A549 (cell line): ENCODE results near the gene ITGB1. TPM values are rescaled to one million over a fixed set of nuclear protein-coding genes. Genes with fewer than 3 reads are reported as not detected.

ENCODE experiments used
- BHLHE40 ChIP-seq: IDR thresholded peaks from 2 replicates; pipeline ENCODE4 v1.6.1; 2012; ENCODE audit warnings: low read depth, low read length, inconsistent platforms
- CBX8 ChIP-seq: fragments of 200-600 bp; sonication (generic); IDR thresholded peaks from 2 replicates; pipeline ENCODE4 v1.6.1; 2016
- CEBPB ChIP-seq, 2 experiments: fragments of >200 bp in 1 of 2; sonication (Bioruptor Twin) in 1 of 2; formaldehyde crosslinking in 1 of 2; IDR thresholded peaks; 2 replicates each; pipeline ENCODE4 v1.6.1; 2012 to 2016
- CHD2 ChIP-seq: fragments of 150-350 bp; IDR thresholded peaks from 2 replicates; pipeline ENCODE4 v1.6.1; 2014; ENCODE audit warnings: low read length; ENCODE audit not compliant: partially characterized antibody
- E2F6 ChIP-seq: IDR thresholded peaks from 2 replicates; pipeline ENCODE4 v1.6.1; 2012; ENCODE audit warnings: low read depth, borderline replicate concordance
- EHF ChIP-seq: fragments of 250-450 bp; sonication (Bioruptor Pico); IDR thresholded peaks from 2 replicates; pipeline ENCODE4 v1.5.0; 2020; ENCODE audit warnings: mild to moderate bottlenecking
- FOSB ChIP-seq: fragments of 250-450 bp; sonication (Bioruptor Pico); IDR thresholded peaks from 2 replicates; pipeline ENCODE4 v1.5.0; 2020; ENCODE audit warnings: mild to moderate bottlenecking, moderate library complexity
- FOSL2 ChIP-seq, 2 experiments: fragments of 450-650 bp in 1 of 2; fragments of >200 bp in 1 of 2; sonication (Bioruptor Twin) in 1 of 2; formaldehyde crosslinking; IDR thresholded peaks; 2 replicates each; pipeline versions ENCODE4 v1.5.0 to v1.6.1; 2016 to 2020; ENCODE audit warnings: mild to moderate bottlenecking in 1 of 2, moderate library complexity in 1 of 2
- FOXS1 ChIP-seq: fragments of 250-450 bp; sonication (Bioruptor Pico); IDR thresholded peaks from 2 replicates; pipeline ENCODE4 v1.5.0; 2020; ENCODE audit warnings: mild to moderate bottlenecking, moderate library complexity
- GATA3 ChIP-seq: IDR thresholded peaks from 2 replicates; pipeline ENCODE4 v1.6.1; 2012; ENCODE audit warnings: borderline replicate concordance
- HES2 ChIP-seq: fragments of >200 bp; sonication (Bioruptor Twin); formaldehyde crosslinking; IDR thresholded peaks from 2 replicates; pipeline ENCODE4 v1.6.1; 2016
- HEYL ChIP-seq: fragments of 250-450 bp; sonication (Bioruptor Pico); IDR thresholded peaks from 2 replicates; pipeline ENCODE4 v1.8.0; 2021; ENCODE audit warnings: mild to moderate bottlenecking, moderate library complexity
- HOXA7 ChIP-seq: fragments of 250-450 bp; sonication (Bioruptor Pico); IDR thresholded peaks from 2 replicates; pipeline ENCODE4 v1.5.0; 2020; ENCODE audit warnings: mild to moderate bottlenecking, moderate library complexity
- HOXB5 ChIP-seq: fragments of 250-450 bp; sonication (Bioruptor Pico); IDR thresholded peaks from 2 replicates; pipeline ENCODE4 v1.5.0; 2020; ENCODE audit warnings: mild to moderate bottlenecking, moderate library complexity
- JUN ChIP-seq, 2 experiments: fragments of >200 bp; sonication (Bioruptor Twin); formaldehyde crosslinking; IDR thresholded peaks; 2 replicates in 1 of 2; 3 replicates in 1 of 2; pipeline ENCODE4 v1.6.1; 2016 to 2017
- JUNB ChIP-seq: fragments of >200 bp; sonication (Bioruptor Twin); formaldehyde crosslinking; IDR thresholded peaks from 2 replicates; pipeline ENCODE4 v1.6.1; 2016
- KDM5A ChIP-seq: fragments of 200-600 bp; sonication (generic); IDR thresholded peaks from 2 replicates; pipeline ENCODE4 v1.6.1; 2016; ENCODE audit warnings: antibody characterized with exemption, mild to moderate bottlenecking
- MAFK ChIP-seq: fragments of 450-650 bp; IDR thresholded peaks from 2 replicates; pipeline ENCODE4 v1.6.1; 2014; ENCODE audit not compliant: partially characterized antibody
- MAX ChIP-seq: IDR thresholded peaks from 2 replicates; pipeline ENCODE4 v1.6.1; 2012
- MAZ ChIP-seq: fragments of 150-350 bp; IDR thresholded peaks from 2 replicates; pipeline ENCODE4 v1.6.1; 2014; ENCODE audit warnings: antibody characterized with exemption, low read depth, low read length, borderline replicate concordance
- NPAS2 ChIP-seq: fragments of 250-450 bp; sonication (Bioruptor Pico); IDR thresholded peaks from 2 replicates; pipeline ENCODE4 v1.8.0; 2022; ENCODE audit warnings: mild to moderate bottlenecking, moderate library complexity, borderline replicate concordance
- PHF8 ChIP-seq: fragments of 200-600 bp; sonication (generic); IDR thresholded peaks from 2 replicates; pipeline ENCODE4 v1.6.1; 2016; ENCODE audit warnings: low read depth, mild to moderate bottlenecking, antibody characterized with exemption, moderate library complexity, borderline replicate concordance
- POLR2A ChIP-seq: IDR thresholded peaks from 2 replicates; pipeline ENCODE4 v1.6.1; 2012; ENCODE audit warnings: mild to moderate bottlenecking, low read length
- POLR2AphosphoS2 ChIP-seq: conservative IDR thresholded peaks from 2 replicates; pipeline ENCODE4 v1.6.1; 2012; ENCODE audit warnings: low read length, improper control_type of control experiment, inconsistent platforms
- RFX5 ChIP-seq: fragments of 450-650 bp; IDR thresholded peaks from 2 replicates; pipeline ENCODE4 v1.7.1; 2014; ENCODE audit warnings: antibody characterized with exemption, mild to moderate bottlenecking, moderate library complexity
- SMC3 ChIP-seq: fragments of >200 bp; sonication (Bioruptor Twin); formaldehyde crosslinking; IDR thresholded peaks from 3 replicates; pipeline ENCODE4 v1.6.1; 2018; ENCODE audit warnings: inconsistent platforms
- SREBF2 ChIP-seq: fragments of 450-650 bp; IDR thresholded peaks from 2 replicates; pipeline ENCODE4 v1.6.1; 2014; ENCODE audit warnings: mild to moderate bottlenecking, moderate library complexity
- ZC3H11A ChIP-seq: fragments of 450-650 bp; IDR thresholded peaks from 2 replicates; pipeline ENCODE4 v1.6.1; 2014; ENCODE audit warnings: antibody characterized with exemption, mild to moderate bottlenecking
- ZNF302 ChIP-seq: fragments of 250-450 bp; sonication (Bioruptor Pico); IDR thresholded peaks from 2 replicates; pipeline ENCODE4 v1.9.0; 2021; ENCODE audit warnings: inconsistent platforms, mild to moderate bottlenecking, moderate library complexity
- polyA plus RNA-seq, 4 experiments: library from polyadenylated mRNA; depleted of rRNA in 3 of 4; stranded (reverse); fragments of >200 nt; fragmentation: RNase III in 1 of 4; extraction: RNeasy Plus Mini Kit Qiagen cat#74134 plus additional on column Dnase treatment in 1 of 4; gene quantifications; 2 replicates in 3 of 4; 3 replicates in 1 of 4; pipeline ENCODE4 v1.2.3, GENCODE V29; 2011 to 2017
- TF ChIP-seq, protein P1 (sequence below): fragments of 450-650 bp; IDR thresholded peaks from 2 replicates; pipeline ENCODE4 v1.6.1; 2014; ENCODE audit warnings: antibody characterized with exemption
- TF ChIP-seq, protein P2 (sequence below): fragments of 200-600 bp; sonication (generic); IDR thresholded peaks from 2 replicates; pipeline ENCODE4 v1.6.1; 2016; ENCODE audit warnings: antibody characterized with exemption, mild to moderate bottlenecking, moderate library complexity
- TF ChIP-seq, protein P3 (sequence below): fragments of 250-450 bp; sonication (Bioruptor Pico); IDR thresholded peaks from 2 replicates; pipeline ENCODE4 v1.5.0; 2021; ENCODE audit warnings: mild to moderate bottlenecking, moderate library complexity, borderline replicate concordance

ITGB1 gene
- polyA plus RNA-seq, 2 of the 4 experiments (the other 2 are of a cell fraction), result 1,270 to 2,408 TPM

GRCh38 chr10:32980558-32981468 lies 22.8 kb upstream of the ITGB1 start (continued):
- TF ChIP-seq E2F6 (peak; percentile 80; the same call in 1 of the 2 replicates), FOXS1 (peak; percentile 64), BHLHE40 (peak; percentile 71), HOXA7 (CRISPR knock-in tag) (peak; percentile 95), HOXB5 (CRISPR knock-in tag) (peak; percentile 65), SMC3 (peak; percentile 42; the same call in 1 of the 3 replicates), SREBF2 (no peak), FOSL2 (IDR thresholded peaks at IDR 0.05) (peak; percentile 82; the same call in 1 of the 2 replicates), FOSL2 (CRISPR knock-in tag; IDR thresholded peaks at IDR 0.05) (peak; percentile 99), POLR2A (peak; percentile 62), POLR2AphosphoS2 (no peak), MAZ (no peak), ZC3H11A (no peak), CEBPB (IDR thresholded peaks at IDR 0.05) (peak in 1 of 2 experiments; percentile 62; a peak in 1 of 4 replicates), HES2 (no peak), JUNB (peak; percentile 89), FOSB (CRISPR knock-in tag) (peak; percentile 93), PHF8 (0 out of 2 replicates have a peak, but pooled peaks have one; percentile 9), RFX5 (no peak), CBX8 (no peak), ZNF302 (CRISPR knock-in tag) (peak; percentile 85; the same call in 1 of the 2 replicates), EHF (CRISPR knock-in tag) (peak; percentile 11; the same call in 1 of the 2 replicates), CHD2 (no peak), HEYL (CRISPR knock-in tag) (peak; percentile 73; the same call in 1 of the 2 replicates), NPAS2 (peak; percentile 64; the same call in 1 of the 2 replicates), GATA3 (peak; percentile 93), KDM5A (no peak), JUN (IDR thresholded peaks at IDR 0.05) (peak; percentile 94 to 98), MAX (peak; percentile 97), MAFK (peak; percentile 84)
- TF ChIP-seq, protein P1, sequence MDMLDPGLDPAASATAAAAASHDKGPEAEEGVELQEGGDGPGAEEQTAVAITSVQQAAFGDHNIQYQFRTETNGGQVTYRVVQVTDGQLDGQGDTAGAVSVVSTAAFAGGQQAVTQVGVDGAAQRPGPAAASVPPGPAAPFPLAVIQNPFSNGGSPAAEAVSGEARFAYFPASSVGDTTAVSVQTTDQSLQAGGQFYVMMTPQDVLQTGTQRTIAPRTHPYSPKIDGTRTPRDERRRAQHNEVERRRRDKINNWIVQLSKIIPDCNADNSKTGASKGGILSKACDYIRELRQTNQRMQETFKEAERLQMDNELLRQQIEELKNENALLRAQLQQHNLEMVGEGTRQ, result peak; percentile 96
- TF ChIP-seq, protein P2, sequence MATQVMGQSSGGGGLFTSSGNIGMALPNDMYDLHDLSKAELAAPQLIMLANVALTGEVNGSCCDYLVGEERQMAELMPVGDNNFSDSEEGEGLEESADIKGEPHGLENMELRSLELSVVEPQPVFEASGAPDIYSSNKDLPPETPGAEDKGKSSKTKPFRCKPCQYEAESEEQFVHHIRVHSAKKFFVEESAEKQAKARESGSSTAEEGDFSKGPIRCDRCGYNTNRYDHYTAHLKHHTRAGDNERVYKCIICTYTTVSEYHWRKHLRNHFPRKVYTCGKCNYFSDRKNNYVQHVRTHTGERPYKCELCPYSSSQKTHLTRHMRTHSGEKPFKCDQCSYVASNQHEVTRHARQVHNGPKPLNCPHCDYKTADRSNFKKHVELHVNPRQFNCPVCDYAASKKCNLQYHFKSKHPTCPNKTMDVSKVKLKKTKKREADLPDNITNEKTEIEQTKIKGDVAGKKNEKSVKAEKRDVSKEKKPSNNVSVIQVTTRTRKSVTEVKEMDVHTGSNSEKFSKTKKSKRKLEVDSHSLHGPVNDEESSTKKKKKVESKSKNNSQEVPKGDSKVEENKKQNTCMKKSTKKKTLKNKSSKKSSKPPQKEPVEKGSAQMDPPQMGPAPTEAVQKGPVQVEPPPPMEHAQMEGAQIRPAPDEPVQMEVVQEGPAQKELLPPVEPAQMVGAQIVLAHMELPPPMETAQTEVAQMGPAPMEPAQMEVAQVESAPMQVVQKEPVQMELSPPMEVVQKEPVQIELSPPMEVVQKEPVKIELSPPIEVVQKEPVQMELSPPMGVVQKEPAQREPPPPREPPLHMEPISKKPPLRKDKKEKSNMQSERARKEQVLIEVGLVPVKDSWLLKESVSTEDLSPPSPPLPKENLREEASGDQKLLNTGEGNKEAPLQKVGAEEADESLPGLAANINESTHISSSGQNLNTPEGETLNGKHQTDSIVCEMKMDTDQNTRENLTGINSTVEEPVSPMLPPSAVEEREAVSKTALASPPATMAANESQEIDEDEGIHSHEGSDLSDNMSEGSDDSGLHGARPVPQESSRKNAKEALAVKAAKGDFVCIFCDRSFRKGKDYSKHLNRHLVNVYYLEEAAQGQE, result peak; percentile 14
- TF ChIP-seq, protein P3, sequence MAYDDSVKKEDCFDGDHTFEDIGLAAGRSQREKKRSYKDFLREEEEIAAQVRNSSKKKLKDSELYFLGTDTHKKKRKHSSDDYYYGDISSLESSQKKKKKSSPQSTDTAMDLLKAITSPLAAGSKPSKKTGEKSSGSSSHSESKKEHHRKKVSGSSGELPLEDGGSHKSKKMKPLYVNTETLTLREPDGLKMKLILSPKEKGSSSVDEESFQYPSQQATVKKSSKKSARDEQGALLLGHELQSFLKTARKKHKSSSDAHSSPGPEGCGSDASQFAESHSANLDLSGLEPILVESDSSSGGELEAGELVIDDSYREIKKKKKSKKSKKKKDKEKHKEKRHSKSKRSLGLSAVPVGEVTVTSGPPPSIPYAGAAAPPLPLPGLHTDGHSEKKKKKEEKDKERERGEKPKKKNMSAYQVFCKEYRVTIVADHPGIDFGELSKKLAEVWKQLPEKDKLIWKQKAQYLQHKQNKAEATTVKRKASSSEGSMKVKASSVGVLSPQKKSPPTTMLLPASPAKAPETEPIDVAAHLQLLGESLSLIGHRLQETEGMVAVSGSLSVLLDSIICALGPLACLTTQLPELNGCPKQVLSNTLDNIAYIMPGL (CRISPR knock-in tag), result peak; percentile 92
